ENCODE measurements around the gene GSN. TPM values are rescaled to one million over a fixed set of nuclear protein-coding genes. Genes with fewer than 3 reads are reported as not detected.

Gene GSN
- total and polyA plus RNA-seq, 2 of the 13 experiments (the other 11 are each of a cell fraction or from before 2014, with no cell fraction given): 294 to 307 TPM

- TF ChIP-seq, protein P1, sequence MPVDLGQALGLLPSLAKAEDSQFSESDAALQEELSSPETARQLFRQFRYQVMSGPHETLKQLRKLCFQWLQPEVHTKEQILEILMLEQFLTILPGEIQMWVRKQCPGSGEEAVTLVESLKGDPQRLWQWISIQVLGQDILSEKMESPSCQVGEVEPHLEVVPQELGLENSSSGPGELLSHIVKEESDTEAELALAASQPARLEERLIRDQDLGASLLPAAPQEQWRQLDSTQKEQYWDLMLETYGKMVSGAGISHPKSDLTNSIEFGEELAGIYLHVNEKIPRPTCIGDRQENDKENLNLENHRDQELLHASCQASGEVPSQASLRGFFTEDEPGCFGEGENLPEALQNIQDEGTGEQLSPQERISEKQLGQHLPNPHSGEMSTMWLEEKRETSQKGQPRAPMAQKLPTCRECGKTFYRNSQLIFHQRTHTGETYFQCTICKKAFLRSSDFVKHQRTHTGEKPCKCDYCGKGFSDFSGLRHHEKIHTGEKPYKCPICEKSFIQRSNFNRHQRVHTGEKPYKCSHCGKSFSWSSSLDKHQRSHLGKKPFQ (CRISPR knock-in tag; IDR thresholded peaks at IDR 0.05; ENCODE audit: insufficient replicate concordance): peak; percentile 30
- TF ChIP-seq JUND (CRISPR knock-in tag; IDR thresholded peaks at IDR 0.05): no peak
- no peak for TF ChIP-seq WIZ (CRISPR knock-in tag; IDR thresholded peaks at IDR 0.05)
- no peak for TF ChIP-seq CBX2 (IDR thresholded peaks at IDR 0.05; ENCODE audit: low read depth, low read length)
- TF ChIP-seq CBX2 (CRISPR knock-in tag; IDR thresholded peaks at IDR 0.05; ENCODE audit: low read depth): no peak
- no peak for TF ChIP-seq FIP1L1 (IDR thresholded peaks at IDR 0.05; ENCODE audit: borderline replicate concordance, insufficient read depth, low read depth, low read length)
- no peak for TF ChIP-seq ZNF629 (CRISPR knock-in tag; conservative IDR thresholded peaks at IDR 0.05)
- TF ChIP-seq ATF1 (CRISPR knock-in tag; IDR thresholded peaks at IDR 0.05): no peak
- TF ChIP-seq AKNA (CRISPR knock-in tag; IDR thresholded peaks at IDR 0.05; ENCODE audit: borderline replicate concordance): no peak
- no peak for TF ChIP-seq ZNF704 (CRISPR knock-in tag; IDR thresholded peaks at IDR 0.05; ENCODE audit: borderline replicate concordance)
- TF ChIP-seq, protein P2, sequence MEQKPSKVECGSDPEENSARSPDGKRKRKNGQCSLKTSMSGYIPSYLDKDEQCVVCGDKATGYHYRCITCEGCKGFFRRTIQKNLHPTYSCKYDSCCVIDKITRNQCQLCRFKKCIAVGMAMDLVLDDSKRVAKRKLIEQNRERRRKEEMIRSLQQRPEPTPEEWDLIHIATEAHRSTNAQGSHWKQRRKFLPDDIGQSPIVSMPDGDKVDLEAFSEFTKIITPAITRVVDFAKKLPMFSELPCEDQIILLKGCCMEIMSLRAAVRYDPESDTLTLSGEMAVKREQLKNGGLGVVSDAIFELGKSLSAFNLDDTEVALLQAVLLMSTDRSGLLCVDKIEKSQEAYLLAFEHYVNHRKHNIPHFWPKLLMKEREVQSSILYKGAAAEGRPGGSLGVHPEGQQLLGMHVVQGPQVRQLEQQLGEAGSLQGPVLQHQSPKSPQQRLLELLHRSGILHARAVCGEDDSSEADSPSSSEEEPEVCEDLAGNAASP (CRISPR knock-in tag; IDR thresholded peaks at IDR 0.05; ENCODE audit: borderline replicate concordance): no peak
- no peak for TF ChIP-seq NR1H2 (CRISPR knock-in tag; IDR thresholded peaks at IDR 0.05; ENCODE audit: borderline replicate concordance, low read depth)
- no peak for TF ChIP-seq POLR2AphosphoS2 (IDR thresholded peaks at IDR 0.05; ENCODE audit: low read depth, low read length)
- 0 out of 2 replicates have a peak, but pooled peaks have one; percentile 34 for TF ChIP-seq EED (CRISPR knock-in tag; IDR thresholded peaks at IDR 0.05)
- TF ChIP-seq ZNF234 (CRISPR knock-in tag; conservative IDR thresholded peaks at IDR 0.05): no peak
- TF ChIP-seq ZNF343 (CRISPR knock-in tag; IDR thresholded peaks at IDR 0.05): no peak
- TF ChIP-seq ZNF143 (CRISPR knock-in tag; IDR thresholded peaks at IDR 0.05): no peak
- no peak for TF ChIP-seq CSRNP1 (CRISPR knock-in tag; IDR thresholded peaks at IDR 0.05)
Observed at GRCh38 chr9:121267689-121268597, at the start of gene GSN (continued).

All from HepG2 (cell line).